ENCODE data around the gene BTF3L4.

DNA sequence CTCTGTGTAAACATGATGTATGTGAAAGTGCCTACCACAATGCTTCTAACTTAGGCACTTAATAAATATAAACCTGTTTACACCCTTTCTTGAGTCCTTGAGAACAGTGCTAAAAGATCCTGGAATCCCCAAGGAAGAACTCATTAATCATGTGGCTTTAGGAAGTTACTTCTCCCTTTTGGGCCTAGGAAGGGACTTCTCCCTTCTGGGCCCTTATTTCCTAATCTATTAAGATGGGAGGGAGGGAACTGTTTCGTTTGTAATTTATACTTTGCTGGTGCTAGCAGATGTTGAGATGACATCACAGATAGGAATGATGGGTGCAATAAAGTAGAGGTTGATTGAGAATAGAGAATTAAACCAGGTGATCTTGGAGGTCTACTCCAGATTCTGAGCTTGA lies 1.2 kb downstream of the BTF3L4 start:
- no peak for TF ChIP-seq CTCF (IDR thresholded peaks at IDR 0.05; ENCODE audit: low read length)
- TF ChIP-seq EZH2phosphoT487 (IDR thresholded peaks at IDR 0.05; ENCODE audit: low read length), result no peak
- no peak for TF ChIP-seq EZH2 (optimal IDR thresholded peaks at IDR 0.05; ENCODE audit: low read depth, low read length)

All from MM.1S (cell line).